SW480 (cell line): Measurements from ENCODE around the gene DENND5A.
"Not testable (repeated sequence)": the region's sequence is repeated elsewhere in the genome, so short reads cannot be mapped to it uniquely, and the experiment has no call there.

Experiments
- DNase-seq: peaks from one replicate; pipeline ENCODE4 v3.0.0-alpha.2; 2016; ENCODE audit warnings: low spot score

DENND5A gene

DNA sequence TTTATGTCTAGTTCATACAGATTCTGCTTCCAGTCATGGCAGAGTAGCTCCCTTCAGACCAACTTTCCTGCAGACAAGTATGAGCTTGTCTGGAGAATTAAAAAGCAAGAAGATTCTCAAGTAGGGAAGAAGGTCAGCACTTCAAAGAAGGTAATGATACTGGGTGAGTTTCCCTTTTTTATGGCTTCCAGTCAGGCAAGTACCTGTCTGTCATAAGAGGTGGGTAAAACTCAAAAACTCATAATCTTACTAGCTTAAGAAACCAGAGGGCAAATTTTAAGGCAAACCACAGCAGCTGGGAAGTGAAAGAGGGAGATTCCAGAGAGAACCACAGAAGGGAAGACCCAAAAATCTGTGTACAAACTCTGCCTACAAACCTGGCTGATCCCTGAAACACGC lies 54.2 kb downstream of the DENND5A start:
- no peak for DNase-seq

DNA sequence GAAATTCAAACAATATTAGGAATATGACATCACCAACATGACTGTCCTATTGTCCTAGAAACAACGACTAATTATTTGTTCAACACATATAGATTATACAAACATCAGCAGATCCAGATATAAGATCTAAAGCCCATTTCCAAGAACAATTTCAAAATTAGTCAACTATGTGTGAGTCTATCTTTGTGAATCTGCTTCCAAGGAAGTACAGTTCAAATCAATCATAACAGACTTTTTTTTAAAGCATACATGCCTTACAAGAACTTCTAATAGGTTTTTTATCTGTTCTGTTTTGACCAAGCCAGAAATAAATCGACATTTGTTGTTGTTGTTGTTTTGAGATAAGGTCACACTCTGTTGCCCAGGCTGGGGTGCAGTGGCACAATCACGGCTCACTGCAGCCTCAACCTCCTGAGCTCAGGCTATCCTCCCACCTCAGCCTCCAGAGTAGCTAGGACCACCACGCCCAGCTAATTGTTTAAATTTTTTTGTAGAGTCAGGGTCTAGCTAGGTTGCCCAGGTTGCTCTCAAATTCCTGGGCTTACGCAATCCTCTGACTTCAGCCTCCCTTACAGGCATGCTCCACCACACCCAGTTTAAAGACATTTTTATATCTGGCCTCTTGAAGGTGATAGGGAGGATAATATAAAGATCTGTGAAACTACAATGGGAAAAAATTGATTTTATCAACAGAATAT lies 54.8 kb downstream of the DENND5A start:
- no peak for DNase-seq

DNA sequence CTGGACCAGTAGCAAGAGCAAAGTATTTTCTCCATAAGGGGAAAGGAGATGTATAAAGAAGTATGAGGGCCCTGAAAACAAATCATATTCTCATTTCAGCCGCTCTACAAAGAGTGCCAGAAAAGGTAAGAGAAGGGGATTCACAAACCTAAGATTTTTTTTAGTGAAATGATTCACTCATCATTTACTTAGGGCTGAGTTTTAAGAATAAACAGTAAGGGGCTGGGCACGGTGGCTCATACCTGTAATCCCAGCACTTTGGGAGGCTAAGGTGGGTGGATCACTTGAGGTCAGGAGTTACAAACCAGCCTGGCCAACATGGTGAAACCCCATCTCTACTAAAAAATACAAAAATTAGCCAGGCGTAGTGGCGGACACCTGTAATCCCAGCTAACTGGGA lies 55.5 kb downstream of the DENND5A start:
- DNase-seq: not testable (repeated sequence)

DNA sequence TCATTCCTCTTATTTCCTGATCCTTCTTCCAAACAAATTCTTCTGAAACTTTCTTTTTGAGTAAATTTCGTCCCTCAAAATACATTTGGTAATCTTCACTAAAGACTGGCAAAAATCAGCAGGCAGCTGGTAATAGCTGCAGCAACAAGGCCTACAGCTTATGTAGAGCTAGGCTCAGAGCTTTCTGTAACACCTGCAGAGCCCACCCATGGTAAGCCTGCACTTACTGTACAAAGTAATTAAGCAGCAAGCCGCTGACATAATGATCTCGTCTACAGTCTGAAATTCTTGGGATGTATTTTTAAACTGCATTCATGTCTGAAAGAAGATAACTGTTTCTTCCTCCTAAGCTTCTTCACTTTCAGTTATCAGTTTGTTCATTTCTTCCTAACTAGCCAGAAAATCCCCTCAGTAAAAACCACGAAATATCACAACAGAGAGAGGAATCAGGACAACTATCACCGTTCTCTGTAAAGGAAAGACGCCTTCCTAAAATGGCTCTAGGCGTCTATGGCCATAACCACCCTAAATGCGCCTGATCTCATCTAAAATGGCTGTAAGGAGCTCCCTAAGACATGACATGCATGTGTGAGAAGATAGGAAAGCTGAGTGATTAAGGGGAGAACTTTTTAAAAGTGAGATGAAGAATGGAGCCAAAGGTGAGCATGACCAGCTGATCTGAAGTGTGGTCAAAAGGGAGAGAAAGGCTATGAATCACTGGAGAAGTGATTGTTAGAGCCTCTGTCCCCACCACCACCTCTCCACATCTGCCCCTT lies 56.2 kb downstream of the DENND5A start:
- DNase-seq: no peak

DNA sequence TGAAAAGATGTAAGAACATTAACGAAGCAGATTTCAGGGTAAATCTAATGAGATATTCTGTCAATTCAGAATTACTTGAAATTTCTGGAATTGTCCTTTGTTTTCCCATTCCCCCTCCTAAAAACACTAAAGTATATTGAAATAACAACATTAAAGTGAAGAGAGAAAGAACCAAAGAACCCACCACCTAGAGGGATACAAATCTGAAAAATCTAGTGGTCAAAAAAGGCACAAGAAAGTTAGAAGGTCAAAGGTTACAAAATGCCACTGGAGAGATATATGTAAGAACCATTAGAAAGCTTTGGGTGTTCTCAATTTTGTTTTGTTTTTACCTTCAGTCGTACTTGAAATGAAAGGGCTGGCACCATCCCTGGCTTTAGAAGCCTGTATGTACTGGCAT lies 57.9 kb downstream of the DENND5A start:
- no peak for DNase-seq

DNA sequence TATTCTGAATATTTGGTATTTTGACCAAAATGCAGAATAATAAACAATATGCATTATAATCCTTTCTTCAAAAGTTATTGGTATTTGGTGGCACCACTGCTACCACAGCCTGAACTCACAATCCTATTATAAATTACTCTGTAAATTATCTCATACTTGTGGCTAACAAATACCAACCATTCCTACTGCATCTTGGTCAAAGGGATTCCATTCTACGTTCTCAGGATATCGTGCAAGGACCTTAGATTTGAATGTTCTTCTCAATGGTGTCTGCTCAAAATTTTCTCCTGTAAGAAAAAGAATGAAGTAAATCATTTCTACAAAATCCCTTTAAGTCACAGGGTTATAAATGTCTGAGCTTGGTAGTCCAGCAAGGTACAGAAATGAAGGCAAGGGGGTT lies 58.7 kb downstream of the DENND5A start:
- no peak for DNase-seq

DNA sequence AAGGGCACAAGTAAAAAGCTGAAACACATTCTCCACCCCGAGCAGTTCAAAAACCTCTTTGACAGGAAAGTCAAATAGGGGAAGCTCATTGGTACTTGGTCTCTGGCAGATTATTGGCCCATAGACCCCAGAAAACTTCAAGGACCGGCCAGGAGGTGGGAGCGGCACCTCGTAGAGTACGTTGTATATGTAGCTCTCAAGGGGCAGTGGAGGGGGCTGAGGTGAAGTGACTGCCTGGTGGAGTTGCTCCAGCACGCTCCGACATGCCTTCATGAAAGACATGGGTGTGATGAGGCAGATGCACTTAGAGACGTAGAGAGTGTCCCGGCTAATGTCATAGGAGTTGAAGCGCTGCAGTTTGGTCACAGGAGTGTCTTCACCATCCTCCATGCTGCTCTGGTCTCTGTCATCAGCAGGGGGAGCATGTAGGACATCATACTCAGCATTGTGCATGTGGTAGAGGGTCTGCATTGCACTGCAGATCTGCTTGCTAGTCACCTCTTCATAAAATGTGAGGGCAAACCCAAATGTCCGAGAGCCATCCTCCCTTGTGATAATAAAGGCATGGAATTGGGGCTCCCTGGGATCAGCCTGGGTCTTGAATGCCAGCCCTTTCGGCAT lies 61.3 kb downstream of the DENND5A start:
- DNase-seq: no peak

DNA sequence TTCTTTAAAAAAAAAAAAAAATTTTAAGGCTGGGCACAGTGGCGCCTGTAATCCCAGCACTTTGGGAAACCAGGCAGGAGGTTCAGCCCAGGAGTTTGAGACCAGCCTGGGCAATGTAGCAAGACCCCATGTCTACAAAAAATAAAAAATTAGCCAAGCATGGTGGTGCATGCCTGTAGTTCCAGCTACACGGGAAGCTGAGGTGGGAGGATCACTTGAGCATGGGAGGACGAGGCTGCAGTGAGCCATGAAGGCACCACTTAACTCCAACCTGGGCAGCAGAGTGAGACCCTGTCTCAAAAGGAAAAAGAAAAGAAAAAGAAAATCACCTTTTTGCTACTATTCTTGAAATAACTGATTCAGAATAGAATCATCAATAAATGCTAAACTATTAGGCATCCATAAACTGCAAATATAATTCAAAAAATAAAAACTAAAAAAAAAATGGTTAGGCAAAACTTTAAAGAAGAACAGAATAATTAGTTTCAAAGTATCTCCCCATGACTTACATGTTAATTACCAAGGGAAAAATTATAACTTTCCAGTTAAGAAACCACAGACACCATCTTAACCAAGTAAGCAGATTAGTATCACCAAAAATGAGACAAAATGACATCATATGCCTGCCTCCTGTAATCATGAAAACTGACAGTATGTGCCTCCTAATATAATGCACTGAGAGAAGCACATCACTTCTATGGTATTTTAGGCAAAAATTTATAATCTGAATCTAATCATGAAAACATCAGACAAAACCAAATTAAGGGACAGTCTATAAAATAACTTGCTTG lies 63.6 kb downstream of the DENND5A start:
- DNase-seq: no peak

DNA sequence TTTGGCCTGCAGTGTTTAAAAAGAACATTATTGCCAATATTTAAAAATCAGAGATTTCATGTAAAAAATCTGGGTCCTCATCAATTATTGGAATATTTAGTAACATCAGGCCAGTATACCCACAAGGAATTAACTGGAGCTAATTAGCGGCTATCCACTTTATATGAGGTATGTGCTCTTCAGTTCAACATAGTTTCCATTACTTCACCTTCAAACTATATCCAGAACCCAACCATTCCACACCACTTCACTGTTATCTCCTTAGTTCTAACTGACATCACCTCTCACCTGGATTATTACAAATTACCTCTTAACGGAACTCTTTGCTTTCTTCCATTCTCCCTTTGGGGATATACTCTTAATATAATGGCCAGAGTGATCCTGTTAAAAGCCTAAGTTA lies 64.7 kb downstream of the DENND5A start:
- no peak for DNase-seq

DNA sequence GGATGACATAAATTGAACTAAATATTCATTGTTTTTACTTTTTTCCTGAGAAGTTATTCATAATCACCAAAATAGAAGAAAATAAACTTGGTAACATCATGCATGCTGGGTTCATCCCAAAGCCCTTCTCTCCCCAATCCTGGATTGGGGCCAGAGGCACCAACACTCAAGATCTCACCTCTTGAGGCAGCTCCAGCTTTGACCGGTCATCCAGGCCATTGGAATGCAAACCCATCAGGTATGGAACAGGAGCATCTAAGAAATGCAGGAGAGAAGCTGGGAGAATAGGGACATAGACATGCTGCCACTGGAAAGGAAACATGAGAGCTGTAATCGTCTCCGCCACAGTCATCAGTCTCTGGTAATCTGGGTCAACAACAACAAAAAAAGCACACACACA lies 71.8 kb downstream of the DENND5A start:
- DNase-seq: no peak

DNA sequence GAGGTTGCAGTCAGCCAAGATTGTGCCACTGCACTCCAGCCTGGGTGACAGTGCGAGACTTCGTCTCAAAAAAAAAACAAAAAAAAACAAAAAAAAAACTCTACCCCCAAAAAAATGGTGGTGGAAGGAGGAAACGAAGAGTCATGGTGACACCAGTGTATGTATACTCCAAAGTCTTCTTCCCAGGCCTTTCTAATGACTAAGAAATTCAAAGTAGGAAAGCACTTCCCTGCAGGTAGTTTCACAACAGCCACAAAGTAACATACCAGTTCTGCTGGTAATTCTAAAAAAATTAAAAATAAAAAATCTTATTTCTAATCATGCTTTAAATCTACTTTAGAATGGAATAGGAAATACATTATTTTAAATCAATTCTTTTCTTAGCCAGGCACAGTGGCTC lies 72.6 kb downstream of the DENND5A start:
- DNase-seq: no peak

DNA sequence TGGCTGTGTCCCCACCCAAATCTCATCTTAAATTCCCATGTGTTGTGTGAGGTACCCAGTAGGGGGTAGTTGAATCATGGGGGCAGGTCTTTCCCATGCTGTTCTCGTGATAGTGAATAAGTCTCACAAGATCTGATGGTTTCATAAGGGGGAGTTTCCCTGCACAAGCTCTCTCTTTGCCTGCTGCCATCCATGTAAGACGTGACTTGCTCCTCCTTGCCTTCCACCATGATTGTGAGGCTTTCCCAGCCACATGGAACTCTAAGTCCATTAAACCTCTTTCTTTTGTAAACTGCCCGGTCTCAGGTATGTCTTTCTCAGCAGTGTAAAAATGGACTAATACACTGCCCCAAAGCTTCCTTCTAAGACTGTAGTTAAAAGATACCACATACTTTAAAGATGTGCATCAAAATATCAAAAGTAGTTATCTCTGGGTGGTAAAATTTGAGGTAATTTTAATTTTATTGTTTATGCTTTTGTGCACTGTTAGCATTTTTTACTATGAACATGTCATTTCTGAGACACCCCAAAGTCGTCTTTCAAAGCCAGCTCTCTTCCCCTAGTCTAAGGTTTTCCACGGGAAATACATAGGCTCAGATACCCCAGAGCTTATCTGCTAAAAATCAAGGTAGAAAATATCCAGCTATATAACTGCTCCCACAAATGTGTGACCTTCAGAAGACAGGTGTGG lies 74.7 kb downstream of the DENND5A start:
- not testable (repeated sequence) for DNase-seq

DNA sequence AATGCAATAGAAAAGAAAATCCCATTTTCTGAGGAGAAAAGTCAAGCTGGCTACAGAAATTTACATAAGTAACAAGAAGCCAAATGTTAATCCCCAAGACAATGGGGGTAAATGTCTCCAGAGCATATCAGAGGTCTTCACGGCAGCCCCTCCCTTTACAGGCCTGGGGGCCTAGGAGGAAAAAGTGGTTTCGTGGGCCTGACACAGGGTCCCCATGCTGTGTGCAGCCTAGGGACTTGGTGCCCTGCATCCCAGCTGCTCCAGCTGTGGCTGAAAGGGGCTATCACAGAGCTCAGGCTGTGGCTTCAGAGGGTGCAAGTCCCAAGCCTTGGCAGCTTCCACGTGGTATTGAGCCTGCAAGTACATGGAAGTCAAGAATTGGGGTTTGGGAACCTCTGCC lies 76.3 kb downstream of the DENND5A start:
- not testable (repeated sequence) for DNase-seq

DNA sequence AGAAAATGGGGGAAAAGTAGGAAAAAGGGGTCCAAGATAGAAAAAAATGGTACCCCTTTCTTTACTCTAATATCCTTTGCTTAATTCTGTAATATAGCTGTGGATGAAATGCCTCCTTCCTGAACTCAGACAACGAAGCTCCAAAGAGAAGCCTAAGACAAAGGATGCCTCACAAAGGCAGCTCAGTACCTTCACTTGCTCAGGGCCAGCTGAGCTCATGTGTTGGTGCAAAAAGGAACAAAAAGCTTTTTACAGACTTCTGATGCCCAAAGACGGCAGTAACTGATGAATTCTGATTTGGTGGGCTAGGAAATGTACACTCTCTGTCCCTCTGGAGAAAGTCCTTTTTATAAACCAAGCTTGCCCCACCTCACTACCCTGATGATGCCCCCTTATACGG lies 77.5 kb downstream of the DENND5A start:
- DNase-seq: no peak

DNA sequence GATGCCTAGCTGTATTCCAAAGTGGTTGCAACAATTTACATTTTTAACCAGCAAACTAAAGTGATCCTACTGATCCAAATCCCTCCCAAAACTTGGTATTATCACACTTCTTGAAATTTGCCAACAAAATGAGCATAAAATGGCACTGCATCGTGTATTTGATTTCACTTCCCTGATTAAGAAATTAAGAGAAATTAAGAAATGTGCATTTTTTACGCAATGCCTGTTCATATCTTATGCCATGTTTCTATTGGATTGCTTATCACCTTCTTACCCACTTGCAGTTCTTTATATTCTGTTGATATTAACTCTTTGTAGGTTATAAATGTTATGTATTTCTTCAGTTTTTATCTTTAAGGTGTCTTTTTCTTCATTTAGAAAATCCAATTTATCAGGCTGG lies 80.6 kb downstream of the DENND5A start:
- DNase-seq: no peak

DNA sequence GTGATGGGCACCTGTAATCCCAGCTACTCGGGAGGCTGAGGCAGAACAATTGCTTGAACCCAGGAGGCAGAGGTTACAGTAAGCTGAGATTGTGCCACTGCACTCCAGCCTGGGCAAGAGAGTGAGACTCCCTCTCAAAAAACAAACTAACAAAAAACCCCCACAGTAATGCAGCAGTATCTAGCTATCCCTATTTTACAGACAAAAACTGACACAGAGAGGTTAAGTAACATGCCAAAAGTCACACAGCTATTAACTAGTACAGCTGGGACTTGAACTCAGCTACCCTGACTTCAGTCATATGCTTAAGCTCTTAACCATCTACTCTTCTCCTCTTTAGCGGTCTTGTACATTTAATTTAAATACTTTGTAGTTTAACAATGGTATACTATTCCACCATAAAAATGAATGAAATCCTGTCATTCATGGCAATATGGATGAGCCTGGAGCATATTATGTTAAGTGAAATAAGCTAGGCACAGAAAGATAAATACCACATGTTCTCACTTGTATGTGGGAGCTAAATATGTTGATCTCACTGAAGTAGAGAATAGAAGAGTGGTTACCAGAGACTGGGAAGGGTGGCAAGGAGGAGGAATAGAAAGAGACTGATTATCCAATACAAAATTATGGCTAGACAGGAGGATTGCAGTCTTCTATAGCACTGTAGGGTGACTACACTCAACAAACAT lies 82.8 kb downstream of the DENND5A start:
- no peak for DNase-seq

DNA sequence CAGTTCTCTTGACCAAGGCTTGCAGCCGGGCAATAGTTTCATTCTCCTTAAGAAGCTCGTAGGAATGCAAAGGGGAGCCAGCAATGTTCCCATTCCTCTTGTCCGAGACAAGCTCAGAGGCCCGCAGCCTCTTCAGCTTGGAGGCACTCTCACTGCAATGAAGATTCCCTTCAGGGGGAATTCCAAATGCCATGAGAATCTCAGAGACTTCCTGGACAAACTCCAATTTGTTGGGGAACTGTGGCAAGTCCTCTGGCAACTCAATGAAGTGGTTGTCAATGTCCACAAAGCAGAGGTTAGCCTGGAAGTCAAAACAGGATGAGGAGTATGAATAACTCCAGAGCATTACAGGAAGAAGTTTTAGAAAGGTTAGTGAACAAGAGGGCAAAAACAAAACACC lies 84.4 kb downstream of the DENND5A start:
- no peak for DNase-seq

DNA sequence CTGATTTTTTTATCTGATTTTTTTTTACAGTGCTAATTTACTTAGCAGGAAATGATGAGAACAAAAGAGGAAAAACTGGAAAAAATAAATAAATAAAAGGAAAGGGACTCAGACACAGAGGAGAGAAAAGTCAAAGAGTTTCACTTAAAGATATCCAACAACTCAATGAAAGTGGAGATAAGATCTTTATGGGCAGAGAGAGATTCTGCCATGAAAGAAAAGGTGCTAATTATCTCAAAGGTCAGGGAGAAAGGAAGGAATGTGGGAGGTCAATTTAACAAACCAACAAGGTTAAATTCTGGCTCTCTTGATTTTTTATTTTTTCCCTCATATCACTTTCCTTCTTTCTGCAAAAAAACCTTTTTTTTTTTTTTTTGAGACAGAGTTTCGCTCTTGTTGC lies 86.0 kb downstream of the DENND5A start:
- no peak for DNase-seq

DNA sequence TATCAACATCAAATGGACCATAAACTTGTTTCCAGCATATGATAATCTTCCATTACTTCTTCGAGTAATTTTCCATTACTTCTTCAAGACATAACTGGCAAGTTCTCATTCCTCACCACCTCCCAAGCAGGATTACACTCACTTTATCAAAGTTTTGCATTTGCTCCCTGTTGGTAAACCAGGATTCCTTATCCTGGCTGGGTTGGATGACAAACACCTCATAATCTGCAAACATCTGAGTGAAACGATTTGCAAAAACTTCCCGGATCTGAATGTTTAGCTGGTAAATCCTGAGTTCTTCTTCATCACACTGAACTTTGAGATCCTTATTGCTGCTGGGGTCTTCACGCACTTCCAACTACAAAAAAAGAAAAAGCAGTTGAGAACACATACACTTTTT lies 86.4 kb downstream of the DENND5A start:
- no peak for DNase-seq

DNA sequence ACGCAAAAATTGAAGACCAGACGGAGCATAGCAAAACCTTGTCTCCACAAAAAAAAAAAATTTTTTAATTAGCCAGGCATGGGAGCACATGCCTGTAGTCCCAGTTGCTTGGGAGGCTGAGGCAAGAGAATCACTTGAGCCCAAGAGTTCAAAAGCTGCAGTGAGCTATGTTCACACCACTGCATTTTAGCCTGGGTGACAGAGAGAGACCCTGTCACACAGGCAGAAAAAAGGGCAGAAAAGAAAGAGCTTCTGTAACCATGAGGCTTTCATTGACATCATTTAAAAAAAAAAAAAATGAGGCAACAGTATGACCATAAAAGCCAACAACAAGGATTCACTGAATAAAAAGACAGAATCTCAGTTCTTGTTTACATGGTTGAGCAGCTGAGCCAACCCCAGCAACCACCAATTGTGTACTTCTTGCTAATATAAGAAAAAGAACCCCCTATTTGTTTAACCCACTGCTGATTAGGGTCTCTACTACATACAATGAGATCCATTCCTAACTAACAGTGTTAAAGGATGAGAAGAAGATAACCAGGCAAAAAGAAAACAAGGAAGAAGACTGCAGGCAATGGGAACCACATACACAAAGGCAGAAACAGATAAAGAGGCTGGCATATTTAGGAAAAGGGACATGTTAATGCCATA lies 87.6 kb downstream of the DENND5A start:
- DNase-seq: no peak

DNA sequence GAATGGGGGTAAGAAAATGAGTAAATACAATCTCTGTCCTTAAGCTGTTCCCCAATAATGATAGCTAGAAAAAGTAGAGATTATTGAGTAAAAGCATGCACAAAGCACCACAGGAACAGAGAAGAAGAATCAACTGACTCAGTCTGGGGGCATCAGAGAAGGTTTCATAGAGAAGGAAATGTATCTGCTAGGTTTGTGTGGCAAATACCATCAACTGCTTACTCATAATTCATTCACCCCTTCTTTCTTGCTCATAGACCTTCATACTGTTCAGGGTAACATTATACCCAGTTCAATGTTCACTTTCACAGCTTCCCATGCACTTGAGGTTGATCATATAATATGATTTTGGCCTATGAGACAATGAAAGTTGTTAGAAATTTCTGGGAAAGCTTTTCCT lies 88.6 kb downstream of the DENND5A start:
- no peak for DNase-seq
